ENCODE data around the gene IL5. TPM values are rescaled to one million over a fixed set of nuclear protein-coding genes. Genes with fewer than 3 reads are reported as not detected.

IL5 gene
- total and polyA plus RNA-seq, 2 of the 13 experiments (the other 11 are each of a cell fraction or from before 2014, with no cell fraction given): not detected

DNA sequence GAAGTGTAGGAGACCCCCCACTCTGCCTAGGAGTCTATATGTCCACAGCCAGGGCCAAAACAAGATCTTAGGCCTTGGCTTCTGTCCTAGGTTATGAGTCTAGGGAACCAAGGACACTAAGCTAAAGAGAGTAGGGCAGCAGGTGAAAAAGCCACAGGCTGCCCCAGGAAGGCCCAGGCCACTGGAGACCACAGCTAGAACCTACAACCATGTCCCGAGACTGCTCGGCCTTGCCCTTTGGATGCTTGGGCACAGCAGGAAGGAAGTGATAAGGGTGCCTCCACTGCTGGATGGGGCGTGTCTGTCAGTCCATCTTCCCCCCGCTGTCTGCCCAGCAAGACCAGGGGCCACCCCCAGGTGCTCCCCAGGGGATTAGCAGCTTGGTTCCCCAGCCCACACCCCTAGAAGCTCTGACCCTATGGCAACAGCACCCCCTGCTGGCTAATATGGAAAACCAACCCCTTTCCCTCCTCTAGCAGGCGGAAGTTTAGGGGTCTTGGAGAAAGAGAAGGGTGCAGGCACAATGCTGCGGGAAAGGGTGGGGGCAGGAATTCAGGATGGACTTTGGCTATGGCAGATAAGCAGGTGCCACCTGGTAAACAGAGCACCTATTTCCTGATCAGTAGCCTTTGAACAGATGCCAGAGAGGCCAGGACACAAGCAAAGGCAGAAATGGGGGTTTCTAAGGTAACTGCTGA is 42.2 kb downstream of the IL5 start (continued):
- TF ChIP-seq, protein P1, sequence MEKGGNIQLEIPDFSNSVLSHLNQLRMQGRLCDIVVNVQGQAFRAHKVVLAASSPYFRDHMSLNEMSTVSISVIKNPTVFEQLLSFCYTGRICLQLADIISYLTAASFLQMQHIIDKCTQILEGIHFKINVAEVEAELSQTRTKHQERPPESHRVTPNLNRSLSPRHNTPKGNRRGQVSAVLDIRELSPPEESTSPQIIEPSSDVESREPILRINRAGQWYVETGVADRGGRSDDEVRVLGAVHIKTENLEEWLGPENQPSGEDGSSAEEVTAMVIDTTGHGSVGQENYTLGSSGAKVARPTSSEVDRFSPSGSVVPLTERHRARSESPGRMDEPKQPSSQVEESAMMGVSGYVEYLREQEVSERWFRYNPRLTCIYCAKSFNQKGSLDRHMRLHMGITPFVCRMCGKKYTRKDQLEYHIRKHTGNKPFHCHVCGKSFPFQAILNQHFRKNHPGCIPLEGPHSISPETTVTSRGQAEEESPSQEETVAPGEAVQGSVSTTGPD (CRISPR knock-in tag; IDR thresholded peaks at IDR 0.05): 0 out of 2 replicates have a peak, but pooled peaks have one; percentile 65
- TF ChIP-seq PAXIP1 (CRISPR knock-in tag; conservative IDR thresholded peaks at IDR 0.05) (peak; percentile 92), FOXA3 (CRISPR knock-in tag; IDR thresholded peaks at IDR 0.05) (peak; percentile 75), CHCHD3 (CRISPR knock-in tag; IDR thresholded peaks at IDR 0.05) (no peak), RAD21 (CRISPR knock-in tag; IDR thresholded peaks at IDR 0.05) (peak; percentile 94), STAG1 (CRISPR knock-in tag; IDR thresholded peaks at IDR 0.05) (peak; percentile 94), BCL6 (CRISPR knock-in tag; IDR thresholded peaks at IDR 0.05) (peak; percentile 72), MAZ (IDR thresholded peaks at IDR 0.05; ENCODE audit: borderline replicate concordance, low read depth, low read length) (peak; percentile 54; the same call in 1 of the 2 replicates), MAZ (CRISPR knock-in tag; IDR thresholded peaks at IDR 0.05; ENCODE audit: low read depth) (peak; percentile 81), CREB1 (IDR thresholded peaks at IDR 0.05) (no peak), CREB1 (CRISPR knock-in tag; IDR thresholded peaks at IDR 0.05) (peak; percentile 19; the same call in 1 of the 2 replicates), SKI (IDR thresholded peaks at IDR 0.05; ENCODE audit: partially characterized antibody) (peak; percentile 29), ZSCAN25 (CRISPR knock-in tag; IDR thresholded peaks at IDR 0.05) (peak; percentile 37; the same call in 1 of the 2 replicates), HMGXB4 (CRISPR knock-in tag; IDR thresholded peaks at IDR 0.05; ENCODE audit: borderline replicate concordance in 1 of 2, low read depth in 1 of 2) (peak; percentile 16 to 68; a peak in 2 of 4 replicates), SALL1 (CRISPR knock-in tag; IDR thresholded peaks at IDR 0.05) (peak; percentile 86), HDAC1 (CRISPR knock-in tag; IDR thresholded peaks at IDR 0.05) (peak; percentile 73), SMC3 (IDR thresholded peaks at IDR 0.05; ENCODE audit: low read length) (peak; percentile 91)
- TF ChIP-seq, protein P2, sequence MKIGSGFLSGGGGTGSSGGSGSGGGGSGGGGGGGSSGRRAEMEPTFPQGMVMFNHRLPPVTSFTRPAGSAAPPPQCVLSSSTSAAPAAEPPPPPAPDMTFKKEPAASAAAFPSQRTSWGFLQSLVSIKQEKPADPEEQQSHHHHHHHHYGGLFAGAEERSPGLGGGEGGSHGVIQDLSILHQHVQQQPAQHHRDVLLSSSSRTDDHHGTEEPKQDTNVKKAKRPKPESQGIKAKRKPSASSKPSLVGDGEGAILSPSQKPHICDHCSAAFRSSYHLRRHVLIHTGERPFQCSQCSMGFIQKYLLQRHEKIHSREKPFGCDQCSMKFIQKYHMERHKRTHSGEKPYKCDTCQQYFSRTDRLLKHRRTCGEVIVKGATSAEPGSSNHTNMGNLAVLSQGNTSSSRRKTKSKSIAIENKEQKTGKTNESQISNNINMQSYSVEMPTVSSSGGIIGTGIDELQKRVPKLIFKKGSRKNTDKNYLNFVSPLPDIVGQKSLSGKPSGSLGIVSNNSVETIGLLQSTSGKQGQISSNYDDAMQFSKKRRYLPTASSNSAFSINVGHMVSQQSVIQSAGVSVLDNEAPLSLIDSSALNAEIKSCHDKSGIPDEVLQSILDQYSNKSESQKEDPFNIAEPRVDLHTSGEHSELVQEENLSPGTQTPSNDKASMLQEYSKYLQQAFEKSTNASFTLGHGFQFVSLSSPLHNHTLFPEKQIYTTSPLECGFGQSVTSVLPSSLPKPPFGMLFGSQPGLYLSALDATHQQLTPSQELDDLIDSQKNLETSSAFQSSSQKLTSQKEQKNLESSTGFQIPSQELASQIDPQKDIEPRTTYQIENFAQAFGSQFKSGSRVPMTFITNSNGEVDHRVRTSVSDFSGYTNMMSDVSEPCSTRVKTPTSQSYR (CRISPR knock-in tag; IDR thresholded peaks at IDR 0.05; ENCODE audit: borderline replicate concordance): 0 out of 2 replicates have a peak, but pooled peaks have one; percentile 53

All from HepG2 (cell line).